A673 (cell line): Measurements from ENCODE around the gene RASAL2. TPM values are rescaled to one million over a fixed set of nuclear protein-coding genes. Genes with fewer than 3 reads are reported as not detected.

Experiments
- BruUV-seq: library from RNA; stranded (reverse); fragments of 400-500 nt; replicated peaks from 2 replicates; lab custom pipeline; 2021; lab: Mats Ljungman, UMichigan
- CTCF ChIA-PET: fragments of 300-600 bp; sonication (Branson Sonifier 250); formaldehyde crosslinking; loops from one replicate; lab custom pipeline; 2022; ENCODE audit warnings: antibody characterized with exemption; lab: Charles Lee
- POLR2A ChIA-PET: fragments of 300-600 bp; sonication (Branson Sonifier 250); formaldehyde crosslinking; loops from one replicate; lab custom pipeline; 2022; ENCODE audit warnings: antibody characterized with exemption; ENCODE audit not compliant: low non-redundant PET; lab: Charles Lee
- DNase-seq: peaks from one replicate; pipeline ENCODE4 v3.0.0-alpha.2; 2015; ENCODE audit warnings: low spot score
- H3K27ac ChIP-seq: fragments of 200-600 bp; sonication (generic); 2 replicates; pipeline ENCODE4 v1.5.1; 2016; ENCODE audit warnings: mixed run types, low read depth, mild to moderate bottlenecking, mixed read lengths, antibody characterized with exemption, low read length; ENCODE audit not compliant: poor library complexity, severe bottlenecking
- H3K27me3 ChIP-seq: fragments of 200-600 bp; sonication (generic); replicated peaks from 2 replicates; pipeline ENCODE4 v1.6.1; 2017; ENCODE audit warnings: mixed run types, low read depth, mild to moderate bottlenecking, mixed read lengths, antibody characterized with exemption, low read length; ENCODE audit not compliant: insufficient read depth, poor library complexity
- H3K36me3 ChIP-seq: fragments of 200-600 bp; sonication (generic); 2 replicates; pipeline ENCODE4 v1.6.1; 2016; ENCODE audit warnings: mixed run types, mild to moderate bottlenecking, mixed read lengths, antibody characterized with exemption, low read length; ENCODE audit not compliant: insufficient read depth, poor library complexity, severe bottlenecking
- H3K4me1 ChIP-seq: fragments of 200-600 bp; sonication (generic); 2 replicates; pipeline ENCODE4 v1.6.1; 2017; ENCODE audit warnings: mixed run types, mild to moderate bottlenecking, mixed read lengths, antibody characterized with exemption, low read length; ENCODE audit not compliant: insufficient read depth, poor library complexity, severe bottlenecking
- H3K4me3 ChIP-seq: fragments of 200-600 bp; sonication (generic); 2 replicates; pipeline ENCODE4 v1.5.1; 2016; ENCODE audit warnings: low read depth, mixed run types, mild to moderate bottlenecking, mixed read lengths, low read length; ENCODE audit not compliant: poor library complexity, severe bottlenecking
- H3K9me3 ChIP-seq: fragments of 200-600 bp; sonication (generic); 2 replicates; pipeline ENCODE4 v1.6.1; 2016; ENCODE audit warnings: mixed run types, low read depth, mild to moderate bottlenecking, mixed read lengths, antibody characterized with exemption, low read length; ENCODE audit not compliant: poor library complexity, severe bottlenecking
- EZH2 ChIP-seq: fragments of 200-600 bp; sonication (generic); IDR thresholded peaks from 2 replicates; pipeline ENCODE4 v1.6.1; 2017; ENCODE audit warnings: borderline replicate concordance, low read depth, mild to moderate bottlenecking, mixed read lengths, antibody characterized with exemption, low read length; ENCODE audit not compliant: poor library complexity, severe bottlenecking
- intact Hi-C: fragments of 100-400 bp; cut with micrococcal nuclease; formaldehyde crosslinking; loops from one replicate; pipeline ENCODE4 v1.10.0; 2022; ENCODE audit not compliant: unreplicated experiment
- total RNA-seq: library from RNA; stranded (reverse); gene quantifications from 2 replicates; pipeline ENCODE4 v1.2.3, GENCODE V29; 2021
- TF ChIP-seq, protein P1 (sequence below): fragments of 300-800, 200-600 bp; sonication (generic); conservative IDR thresholded peaks from 2 replicates; pipeline ENCODE4 v1.5.1; 2017; ENCODE audit warnings: low read depth, mild to moderate bottlenecking, antibody characterized with exemption, low read length, moderate library complexity, mixed read lengths

Gene RASAL2
- total RNA-seq, 1 experiment from 2014 or later: 8.3 TPM

DNA sequence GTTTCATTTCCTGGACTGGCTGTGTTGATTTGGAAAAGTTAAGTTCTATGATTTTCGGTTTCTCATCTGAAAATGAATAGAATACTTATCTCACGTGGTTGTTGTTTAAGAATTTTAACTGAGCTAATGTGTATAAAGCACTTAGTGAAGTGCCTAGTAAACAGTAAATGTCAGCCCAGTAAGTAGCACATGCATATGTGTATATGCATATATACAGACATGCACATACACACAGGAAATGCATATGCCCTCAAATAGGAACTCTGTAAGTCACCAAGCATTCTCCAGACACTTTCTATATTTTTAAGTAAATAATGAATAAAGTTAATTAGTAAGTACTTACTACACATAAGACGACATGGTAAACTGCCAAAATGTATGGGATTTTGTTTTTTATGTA lies 274.3 kb downstream of the RASAL2 start:
- Histone ChIP-seq H3K9me3 (no peaks in the 10 kb centered on the region), H3K27me3 (no peaks in the 10 kb centered on the region), H3K4me1 (peaks cover 5% of the 10 kb centered on the region), H3K36me3 (no peaks in the 10 kb centered on the region), H3K27ac (no peak overlapping the region), H3K4me3 (no peak overlapping the region)
- no TSS peak for BruUV-seq
- intact Hi-C loops: no loop called here
- POLR2A ChIA-PET: no interaction called here
- CTCF ChIA-PET: no interaction called here
- no peak for DNase-seq
- TF ChIP-seq EZH2: no peak
- TF ChIP-seq, protein P1, sequence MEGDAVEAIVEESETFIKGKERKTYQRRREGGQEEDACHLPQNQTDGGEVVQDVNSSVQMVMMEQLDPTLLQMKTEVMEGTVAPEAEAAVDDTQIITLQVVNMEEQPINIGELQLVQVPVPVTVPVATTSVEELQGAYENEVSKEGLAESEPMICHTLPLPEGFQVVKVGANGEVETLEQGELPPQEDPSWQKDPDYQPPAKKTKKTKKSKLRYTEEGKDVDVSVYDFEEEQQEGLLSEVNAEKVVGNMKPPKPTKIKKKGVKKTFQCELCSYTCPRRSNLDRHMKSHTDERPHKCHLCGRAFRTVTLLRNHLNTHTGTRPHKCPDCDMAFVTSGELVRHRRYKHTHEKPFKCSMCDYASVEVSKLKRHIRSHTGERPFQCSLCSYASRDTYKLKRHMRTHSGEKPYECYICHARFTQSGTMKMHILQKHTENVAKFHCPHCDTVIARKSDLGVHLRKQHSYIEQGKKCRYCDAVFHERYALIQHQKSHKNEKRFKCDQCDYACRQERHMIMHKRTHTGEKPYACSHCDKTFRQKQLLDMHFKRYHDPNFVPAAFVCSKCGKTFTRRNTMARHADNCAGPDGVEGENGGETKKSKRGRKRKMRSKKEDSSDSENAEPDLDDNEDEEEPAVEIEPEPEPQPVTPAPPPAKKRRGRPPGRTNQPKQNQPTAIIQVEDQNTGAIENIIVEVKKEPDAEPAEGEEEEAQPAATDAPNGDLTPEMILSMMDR: no peak

DNA sequence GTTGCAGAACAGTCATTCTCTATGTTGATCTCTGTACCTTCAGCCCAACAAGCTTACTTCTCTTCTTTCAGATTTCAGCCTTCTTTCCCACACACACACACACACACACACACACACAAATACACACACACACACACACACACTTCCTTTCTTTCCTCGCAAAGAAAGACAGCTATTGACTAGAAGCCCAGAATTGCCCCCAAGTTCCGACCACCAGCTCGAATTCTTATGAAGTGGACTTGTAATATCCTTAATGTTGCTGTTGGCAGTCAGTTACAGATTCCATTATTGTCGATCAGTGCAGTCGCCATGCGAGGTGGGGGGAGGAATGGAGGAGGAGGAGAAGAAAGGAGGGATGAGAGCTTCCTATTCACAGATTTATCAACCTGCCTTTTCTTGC lies 277.3 kb downstream of the RASAL2 start:
- peaks cover 3% of the 10 kb centered on the region for H3K4me1 ChIP-seq
- H3K36me3 ChIP-seq: no peaks in the 10 kb centered on the region
- intact Hi-C loops: no loop called here
- BruUV-seq: no TSS peak
- no peaks in the 10 kb centered on the region for H3K27me3 ChIP-seq
- H3K9me3 ChIP-seq: no peaks in the 10 kb centered on the region
- TF ChIP-seq, protein P1: no peak
- ChIA-PET CTCF (interaction anchor here (1.0 kb wide), 1 partner anchor 130 kb away, joined by 4 read pairs; no protein-coding TSS in a partner anchor), POLR2A (no interaction called here)
- peak; percentile 18 for DNase-seq
- H3K27ac ChIP-seq: no peak overlapping the region
- peak overlapping the region; percentile 35 for H3K4me3 ChIP-seq

DNA sequence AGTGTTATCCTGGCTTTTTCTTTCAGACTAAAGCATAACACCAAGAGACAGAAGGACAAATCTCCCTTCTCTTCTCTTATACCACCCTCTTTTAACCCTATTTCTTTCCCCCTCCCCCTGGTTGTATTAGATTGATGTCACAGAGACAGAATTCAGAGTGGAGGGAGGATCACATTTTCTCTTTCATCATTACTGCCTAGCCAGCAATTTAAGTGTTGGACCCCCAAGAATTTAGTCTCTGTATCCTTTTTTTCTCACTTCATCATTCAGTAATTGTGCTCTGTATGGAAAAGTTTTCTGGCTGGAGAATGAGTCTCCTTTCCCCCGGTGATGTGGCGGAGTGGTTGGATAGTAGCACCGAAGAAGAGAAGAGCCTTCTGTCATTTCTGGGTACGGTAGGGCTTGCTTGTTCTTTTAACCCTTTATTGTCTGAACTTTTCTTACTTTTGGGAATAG lies 278.1 kb downstream of the RASAL2 start:
- ChIA-PET CTCF (no interaction called here), POLR2A (no interaction called here)
- TF ChIP-seq, protein P1: no peak
- TF ChIP-seq EZH2: no peak
- Histone ChIP-seq H3K36me3 (no peaks in the 10 kb centered on the region), H3K9me3 (no peaks in the 10 kb centered on the region), H3K27ac (no peak overlapping the region), H3K4me1 (peaks cover 3% of the 10 kb centered on the region), H3K27me3 (no peaks in the 10 kb centered on the region), H3K4me3 (peak overlapping the region; percentile 35)
- DNase-seq: peak; percentile 23
- intact Hi-C loops: no loop called here
- no TSS peak for BruUV-seq
